WTC11 (cell line): ENCODE measurements around the gene SCAF11. TPM values are rescaled to one million over a fixed set of nuclear protein-coding genes. Genes with fewer than 3 reads are reported as not detected.

Source experiments
- ATAC-seq: fragments of 200-7000 bp; cut with Tn5 transposase; 2 replicates; pipeline ENCODE4 v1.10.0; 2021; ENCODE audit warnings: mild to moderate bottlenecking, moderate library complexity
- CTCF ChIA-PET: fragments of 300-600 bp; sonication (Branson Sonifier 250); formaldehyde crosslinking; loops from one replicate; lab custom pipeline; 2021; ENCODE audit warnings: antibody characterized with exemption; lab: Charles Lee
- POLR2A ChIA-PET: fragments of 350-600 bp; sonication (Branson Sonifier 250); formaldehyde crosslinking; loops from one replicate; lab custom pipeline; 2021; ENCODE audit warnings: antibody characterized with exemption; lab: Charles Lee
- DNase-seq: peaks from one replicate; pipeline ENCODE4 v3.0.0; 2021; ENCODE audit warnings: low spot score
- H3K27ac Mint-ChIP-seq: 2 replicates; pipeline ENCODE4 v1.8.0; 2021; ENCODE audit warnings: mixed read lengths
- H3K27me3 Mint-ChIP-seq: 2 replicates; pipeline ENCODE4 v1.8.0; 2021; ENCODE audit warnings: low read depth, mild to moderate bottlenecking, moderate library complexity, mixed read lengths
- H3K36me3 Mint-ChIP-seq: 2 replicates; pipeline ENCODE4 v1.8.0; 2021; ENCODE audit warnings: mixed read lengths
- H3K4me1 Mint-ChIP-seq: 2 replicates; pipeline ENCODE4 v1.8.0; 2022; ENCODE audit warnings: mixed read lengths
- H3K4me3 Mint-ChIP-seq: 2 replicates; pipeline ENCODE4 v1.8.0; 2021; ENCODE audit warnings: mild to moderate bottlenecking, moderate library complexity, mixed read lengths
- H3K9me3 Mint-ChIP-seq: 2 replicates; pipeline ENCODE4 v1.8.0; 2021; ENCODE audit warnings: mixed read lengths
- ATF3 ChIP-seq: sonication (generic); formaldehyde crosslinking; conservative IDR thresholded peaks from 2 replicates; pipeline ENCODE4 v1.8.1; 2022; ENCODE audit warnings: mild to moderate bottlenecking, missing genetic modification reagents
- ATF6 ChIP-seq: sonication (generic); formaldehyde crosslinking; IDR thresholded peaks from 2 replicates; pipeline ENCODE4 v1.8.1; 2023; ENCODE audit warnings: mild to moderate bottlenecking, missing genetic modification reagents
- ELF4 ChIP-seq: sonication (generic); formaldehyde crosslinking; IDR thresholded peaks from 2 replicates; pipeline ENCODE4 v1.8.1; 2022; ENCODE audit warnings: low read depth, mild to moderate bottlenecking, moderate library complexity, missing genetic modification reagents
- EMX1 ChIP-seq: fragments of 250-450 bp; sonication (Bioruptor Pico); IDR thresholded peaks from 2 replicates; pipeline ENCODE4 v1.8.0; 2021; ENCODE audit warnings: mild to moderate bottlenecking
- ETV6 ChIP-seq: sonication (generic); formaldehyde crosslinking; IDR thresholded peaks from 2 replicates; pipeline ENCODE4 v1.8.1; 2022; ENCODE audit warnings: mild to moderate bottlenecking, missing genetic modification reagents
- GTF2I ChIP-seq: fragments of 250-450 bp; sonication (Bioruptor Pico); conservative IDR thresholded peaks from 2 replicates; pipeline ENCODE4 v1.4.0; 2021; ENCODE audit warnings: mild to moderate bottlenecking
- NFATC4 ChIP-seq: fragments of 250-450 bp; sonication (Bioruptor Pico); IDR thresholded peaks from 2 replicates; pipeline ENCODE4 v1.9.0; 2021; ENCODE audit warnings: mild to moderate bottlenecking
- NFE2L1 ChIP-seq: sonication (generic); formaldehyde crosslinking; IDR thresholded peaks from 2 replicates; pipeline ENCODE4 v1.8.1; 2023; ENCODE audit warnings: missing genetic modification reagents
- NR2C2 ChIP-seq: sonication (generic); formaldehyde crosslinking; IDR thresholded peaks from 2 replicates; pipeline ENCODE4 v1.8.0; 2022; ENCODE audit warnings: mild to moderate bottlenecking, missing genetic modification reagents
- PRRX2 ChIP-seq: fragments of 250-450 bp; sonication (Bioruptor Pico); IDR thresholded peaks from 2 replicates; pipeline ENCODE4 v1.8.0; 2021; ENCODE audit warnings: mild to moderate bottlenecking
- RORB ChIP-seq: fragments of 250-450 bp; sonication (Bioruptor Pico); IDR thresholded peaks from 2 replicates; pipeline ENCODE4 v1.9.0; 2021; ENCODE audit warnings: mild to moderate bottlenecking
- SMAD4 ChIP-seq: sonication (generic); formaldehyde crosslinking; IDR thresholded peaks from 2 replicates; pipeline ENCODE4 v1.8.0; 2022; ENCODE audit warnings: mild to moderate bottlenecking, missing genetic modification reagents
- SP1 ChIP-seq: sonication (generic); formaldehyde crosslinking; conservative IDR thresholded peaks from 2 replicates; pipeline ENCODE4 v1.8.1; 2022; ENCODE audit warnings: missing genetic modification reagents
- TP53 ChIP-seq: sonication (generic); formaldehyde crosslinking; IDR thresholded peaks from 2 replicates; pipeline ENCODE4 v1.8.1; 2023; ENCODE audit warnings: mild to moderate bottlenecking, missing genetic modification reagents
- ZNF263 ChIP-seq: sonication (generic); formaldehyde crosslinking; IDR thresholded peaks from 2 replicates; pipeline ENCODE4 v1.8.1; 2022; ENCODE audit warnings: low read depth, mild to moderate bottlenecking, moderate library complexity, missing genetic modification reagents
- ZNF317 ChIP-seq: sonication (generic); formaldehyde crosslinking; IDR thresholded peaks from 2 replicates; pipeline ENCODE4 v1.8.1; 2023; ENCODE audit warnings: low read depth, mild to moderate bottlenecking, moderate library complexity, missing genetic modification reagents, borderline replicate concordance
- ZNF396 ChIP-seq: fragments of 250-450 bp; sonication (Bioruptor Pico); IDR thresholded peaks from 2 replicates; pipeline ENCODE4 v1.8.0; 2021; ENCODE audit warnings: mild to moderate bottlenecking, moderate library complexity, borderline replicate concordance
- ZNF671 ChIP-seq: fragments of 250-450 bp; sonication (Bioruptor Pico); IDR thresholded peaks from 2 replicates; pipeline ENCODE4 v1.8.0; 2021; ENCODE audit warnings: mild to moderate bottlenecking
- ZSCAN18 ChIP-seq: fragments of 250-450 bp; sonication (Bioruptor Pico); IDR thresholded peaks from 2 replicates; pipeline ENCODE4 v2.1.2; 2022; ENCODE audit warnings: mild to moderate bottlenecking, moderate library complexity
- total RNA-seq: library from RNA; stranded (reverse); gene quantifications from 3 replicates; pipeline ENCODE4 v1.2.3, GENCODE V29; 2021
- TF ChIP-seq, protein P1 (sequence below): sonication (generic); formaldehyde crosslinking; IDR thresholded peaks from 2 replicates; pipeline ENCODE4 v1.8.0; 2023; ENCODE audit warnings: missing genetic modification reagents
- TF ChIP-seq, protein P2 (sequence below): fragments of 250-450 bp; sonication (Bioruptor Pico); conservative IDR thresholded peaks from 2 replicates; pipeline ENCODE4 v1.9.0; 2021; ENCODE audit warnings: mild to moderate bottlenecking
- TF ChIP-seq, protein P3 (sequence below): sonication (generic); formaldehyde crosslinking; IDR thresholded peaks from 2 replicates; pipeline ENCODE4 v1.8.1; 2023; ENCODE audit warnings: mild to moderate bottlenecking, missing genetic modification reagents, moderate library complexity

Gene SCAF11
- total RNA-seq, 1 experiment from 2014 or later: 72.6 TPM

- TF ChIP-seq ZNF671 (no peak), EMX1 (CRISPR knock-in tag) (no peak), GTF2I (no peak), NR2C2 (CRISPR knock-in tag) (no peak), ATF3 (no peak), TP53 (CRISPR knock-in tag) (no peak), RORB (no peak), ZSCAN18 (CRISPR knock-in tag) (no peak), NFE2L1 (CRISPR knock-in tag) (no peak), ZNF317 (CRISPR knock-in tag) (no peak), ZNF263 (CRISPR knock-in tag) (no peak), NFATC4 (CRISPR knock-in tag) (no peak)
- TF ChIP-seq, protein P1, sequence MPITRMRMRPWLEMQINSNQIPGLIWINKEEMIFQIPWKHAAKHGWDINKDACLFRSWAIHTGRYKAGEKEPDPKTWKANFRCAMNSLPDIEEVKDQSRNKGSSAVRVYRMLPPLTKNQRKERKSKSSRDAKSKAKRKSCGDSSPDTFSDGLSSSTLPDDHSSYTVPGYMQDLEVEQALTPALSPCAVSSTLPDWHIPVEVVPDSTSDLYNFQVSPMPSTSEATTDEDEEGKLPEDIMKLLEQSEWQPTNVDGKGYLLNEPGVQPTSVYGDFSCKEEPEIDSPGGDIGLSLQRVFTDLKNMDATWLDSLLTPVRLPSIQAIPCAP: no peak
- TF ChIP-seq, protein P2, sequence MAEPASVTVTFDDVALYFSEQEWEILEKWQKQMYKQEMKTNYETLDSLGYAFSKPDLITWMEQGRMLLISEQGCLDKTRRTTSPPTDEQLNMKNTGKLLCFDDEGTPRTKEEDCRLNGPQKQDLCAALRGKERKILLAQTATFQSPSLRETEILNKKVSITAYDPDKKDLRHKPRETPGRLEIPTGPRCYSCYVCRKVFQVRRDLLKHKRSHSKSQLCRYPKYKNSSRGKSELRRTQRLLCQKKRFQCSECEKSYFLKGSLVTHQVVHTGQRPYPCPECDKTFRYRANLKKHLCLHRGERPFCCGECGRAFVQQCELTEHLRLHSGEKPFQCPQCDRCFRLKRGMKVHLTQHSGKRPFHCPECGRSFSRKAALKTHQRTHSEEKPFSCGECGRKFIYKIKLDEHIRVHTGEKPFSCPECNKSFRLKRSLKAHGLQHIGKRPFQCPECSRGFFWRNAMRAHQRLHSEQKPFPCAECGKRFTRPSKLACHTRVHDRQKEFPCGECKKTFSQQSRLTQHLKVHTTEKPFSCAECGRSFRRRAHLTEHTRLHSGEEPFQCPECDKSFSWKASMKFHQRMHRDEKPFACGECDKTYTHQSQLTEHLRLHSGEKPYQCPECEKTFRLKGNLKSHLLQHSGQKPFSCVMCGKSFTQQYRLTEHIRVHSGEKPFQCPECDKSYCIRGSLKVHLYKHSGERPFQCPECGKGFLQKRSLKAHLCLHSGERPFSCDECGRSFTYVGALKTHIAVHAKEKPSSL (CRISPR knock-in tag): no peak
- TF ChIP-seq, all 79 proteins: peak for 0
- no peak overlapping the region for H3K4me3 Mint-ChIP-seq
- ChIA-PET POLR2A (no interaction called here), CTCF (no interaction called here)
- H3K27ac Mint-ChIP-seq: no peak overlapping the region
- no peaks in the 10 kb centered on the region for H3K9me3 Mint-ChIP-seq
- ATAC-seq (no peak), DNase-seq (no peak)
- H3K4me1 Mint-ChIP-seq: no peaks in the 10 kb centered on the region
- H3K36me3 Mint-ChIP-seq: peaks cover 19% of the 10 kb centered on the region
- no peaks in the 10 kb centered on the region for H3K27me3 Mint-ChIP-seq
Observed at GRCh38 chr12:45918818-45919217, 71.6 kb downstream of the SCAF11 start.

DNA sequence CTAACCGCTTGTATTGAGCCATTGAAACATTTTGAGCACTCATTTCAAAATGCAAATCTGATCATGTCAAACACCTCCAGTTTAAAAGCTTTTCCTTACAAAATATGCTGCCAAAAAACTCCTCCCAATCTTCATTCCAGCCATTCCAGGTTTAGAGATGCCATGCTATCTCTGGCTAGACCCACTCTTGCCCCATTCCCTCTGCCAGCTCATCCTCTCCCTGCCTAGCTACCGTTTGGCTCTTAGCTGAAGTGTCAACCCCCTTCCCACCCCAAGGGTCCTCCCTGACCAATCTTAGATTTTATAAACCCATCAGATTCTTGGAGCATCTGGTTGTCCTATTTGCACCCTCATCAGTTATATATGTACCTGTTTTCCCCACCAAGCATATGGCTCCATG, 75.0 kb downstream of the SCAF11 start:
- Mint-ChIP-seq H3K4me3 (no peak overlapping the region), H3K4me1 (no peaks in the 10 kb centered on the region), H3K27ac (no peak overlapping the region), H3K9me3 (no peaks in the 10 kb centered on the region), H3K27me3 (no peaks in the 10 kb centered on the region), H3K36me3 (peaks cover 7% of the 10 kb centered on the region)
- POLR2A ChIA-PET: no interaction called here
- ATAC-seq (no peak; the same call in 1 of the 2 replicates), DNase-seq (no peak)
- CTCF ChIA-PET: interaction anchor here (1.1 to 1.9 kb wide), 2 partner anchors 40 to 372 kb away, joined by 3 to 6 read pairs; no protein-coding TSS in a partner anchor
- TF ChIP-seq NR2C2 (CRISPR knock-in tag) (no peak), TP53 (CRISPR knock-in tag) (no peak), ATF6 (CRISPR knock-in tag) (no peak), ELF4 (no peak), ZNF396 (CRISPR knock-in tag) (no peak), PRRX2 (no peak), SP1 (CRISPR knock-in tag) (no peak), SMAD4 (CRISPR knock-in tag) (no peak), ETV6 (CRISPR knock-in tag) (no peak)
- TF ChIP-seq, protein P2 (CRISPR knock-in tag): no peak
- TF ChIP-seq, protein P3, sequence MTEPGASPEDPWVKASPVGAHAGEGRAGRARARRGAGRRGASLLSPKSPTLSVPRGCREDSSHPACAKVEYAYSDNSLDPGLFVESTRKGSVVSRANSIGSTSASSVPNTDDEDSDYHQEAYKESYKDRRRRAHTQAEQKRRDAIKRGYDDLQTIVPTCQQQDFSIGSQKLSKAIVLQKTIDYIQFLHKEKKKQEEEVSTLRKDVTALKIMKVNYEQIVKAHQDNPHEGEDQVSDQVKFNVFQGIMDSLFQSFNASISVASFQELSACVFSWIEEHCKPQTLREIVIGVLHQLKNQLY (CRISPR knock-in tag): no peak
